Measurements from ENCODE around the gene CDH9.
A peak's percentile ranks its signal among the peaks of the same experiment; 100 is the strongest.

The CDH9 gene, protein sequence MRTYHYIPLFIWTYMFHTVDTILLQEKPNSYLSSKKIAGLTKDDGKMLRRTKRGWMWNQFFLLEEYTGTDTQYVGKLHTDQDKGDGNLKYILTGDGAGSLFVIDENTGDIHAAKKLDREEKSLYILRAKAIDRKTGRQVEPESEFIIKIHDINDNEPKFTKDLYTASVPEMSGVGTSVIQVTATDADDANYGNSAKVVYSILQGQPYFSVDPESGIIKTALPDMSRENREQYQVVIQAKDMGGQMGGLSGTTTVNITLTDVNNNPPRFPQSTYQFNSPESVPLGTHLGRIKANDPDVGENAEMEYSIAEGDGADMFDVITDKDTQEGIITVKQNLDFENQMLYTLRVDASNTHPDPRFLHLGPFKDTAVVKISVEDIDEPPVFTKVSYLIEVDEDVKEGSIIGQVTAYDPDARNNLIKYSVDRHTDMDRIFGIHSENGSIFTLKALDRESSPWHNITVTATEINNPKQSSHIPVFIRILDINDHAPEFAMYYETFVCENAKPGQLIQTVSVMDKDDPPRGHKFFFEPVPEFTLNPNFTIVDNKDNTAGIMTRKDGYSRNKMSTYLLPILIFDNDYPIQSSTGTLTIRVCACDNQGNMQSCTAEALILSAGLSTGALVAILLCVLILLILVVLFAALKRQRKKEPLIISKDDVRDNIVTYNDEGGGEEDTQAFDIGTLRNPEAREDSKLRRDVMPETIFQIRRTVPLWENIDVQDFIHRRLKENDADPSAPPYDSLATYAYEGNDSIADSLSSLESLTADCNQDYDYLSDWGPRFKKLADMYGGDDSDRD

GRCh38 chr5:27038476-27038875, at the start of gene CDH9:
TSS of gene CDH9 (minus strand) at chr5:27038586. CDS start at chr5:26988333, 50,253 bp downstream.
- peak; percentile 45 for DNase-seq

DNA sequence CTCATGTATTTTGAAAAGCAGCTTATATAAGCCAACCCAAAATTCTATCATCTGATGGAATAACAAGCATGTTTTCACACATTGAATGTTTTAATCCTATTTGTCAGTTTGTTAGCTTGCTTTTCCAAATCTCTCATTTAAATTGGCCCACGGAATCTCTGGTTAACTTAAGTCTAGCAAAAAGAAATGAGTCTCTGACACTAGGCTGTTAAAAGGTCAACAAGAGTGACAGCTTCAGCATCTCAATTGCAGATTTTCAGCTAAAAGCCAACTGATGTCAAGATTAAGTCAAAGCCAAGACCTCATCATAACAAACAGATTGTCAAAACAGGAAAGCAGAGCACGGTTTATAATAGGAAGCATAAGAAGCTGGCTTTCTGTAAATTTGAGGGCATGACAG, 49.4 kb upstream of the CDH9 start:
- DNase-seq, result no peak

GRCh38 chr5:27083449-27084415, 45.3 kb upstream of the CDH9 start:
- no peak for DNase-seq

DNA sequence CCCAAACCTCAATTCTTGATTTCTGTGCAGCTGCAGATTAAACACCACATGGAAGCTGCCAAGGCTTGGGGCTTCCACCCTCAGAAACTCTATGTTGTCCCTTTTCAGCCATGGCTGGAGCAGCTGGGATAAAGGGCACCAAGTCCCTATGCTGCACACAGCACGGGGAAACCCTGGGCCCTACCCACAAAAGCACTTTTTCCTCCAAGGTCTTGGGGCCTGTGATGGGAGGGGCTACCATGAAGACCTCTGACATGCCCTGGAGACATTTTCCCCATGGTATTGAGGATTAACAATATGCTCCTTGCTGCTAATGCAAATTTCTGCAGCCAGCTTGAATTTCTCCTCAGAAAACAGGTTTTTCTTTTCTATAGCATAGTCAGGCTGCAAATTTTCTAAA, 41.8 kb upstream of the CDH9 start:
- DNase-seq, result no peak

DNA sequence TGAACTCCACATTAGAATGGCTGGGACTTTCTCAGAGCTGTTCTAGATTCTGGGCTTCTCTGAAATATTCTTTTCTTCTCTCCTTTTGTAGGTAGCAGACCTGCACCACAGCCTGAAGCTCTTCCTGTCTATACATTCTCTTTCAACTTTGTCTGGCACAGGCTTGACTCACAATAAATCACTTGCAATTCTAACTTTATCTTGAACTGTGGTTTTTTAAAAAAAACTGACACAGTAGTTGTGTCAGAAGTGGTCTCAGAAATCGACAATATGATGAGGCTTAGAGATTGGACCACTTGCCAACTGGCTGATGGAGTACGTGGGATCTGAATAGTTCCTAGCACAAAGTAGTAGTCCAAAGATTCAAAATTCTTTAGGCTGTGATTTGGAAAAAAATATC, 24.1 kb upstream of the CDH9 start:
- no peak for DNase-seq

DNA sequence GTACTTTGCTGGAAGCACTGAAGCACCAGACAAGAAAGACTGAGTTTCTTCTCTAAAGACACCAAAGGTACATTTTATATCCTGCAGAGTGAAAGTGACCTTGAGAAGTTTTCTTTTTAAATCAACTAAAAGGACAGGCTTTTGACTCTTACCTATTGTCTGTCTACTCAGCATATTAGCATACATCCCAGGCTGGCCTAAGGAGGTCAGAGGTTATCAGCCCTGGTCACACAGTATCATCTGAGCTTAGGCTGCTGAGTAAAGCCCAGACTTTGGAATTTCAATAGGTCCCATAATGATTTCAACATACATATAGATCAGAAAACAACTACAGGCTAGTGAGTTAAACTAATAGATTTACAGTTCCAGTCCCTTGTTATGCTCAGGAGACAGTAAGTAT, 10.1 kb upstream of the CDH9 start:
- no peak for DNase-seq

DNA sequence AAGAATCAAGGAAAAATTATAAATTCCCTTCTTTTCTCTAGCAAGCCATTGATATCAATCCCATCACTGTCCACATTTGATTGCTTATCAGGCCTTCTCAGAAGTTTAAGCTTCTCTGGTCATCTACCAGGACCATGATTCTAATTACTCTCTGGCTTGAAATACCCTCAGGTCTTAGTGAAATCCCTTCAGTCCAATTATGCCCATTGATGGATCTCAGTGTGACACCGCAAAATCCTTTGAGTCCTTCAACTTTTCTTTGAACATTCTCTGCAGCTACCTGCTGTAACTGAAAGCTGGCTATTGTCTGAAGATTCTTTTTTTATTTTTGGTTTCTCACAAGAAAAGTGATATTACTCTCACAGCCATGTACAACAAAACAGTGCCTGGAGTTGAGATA, 3.0 kb upstream of the CDH9 start:
- DNase-seq, result no peak

DNA sequence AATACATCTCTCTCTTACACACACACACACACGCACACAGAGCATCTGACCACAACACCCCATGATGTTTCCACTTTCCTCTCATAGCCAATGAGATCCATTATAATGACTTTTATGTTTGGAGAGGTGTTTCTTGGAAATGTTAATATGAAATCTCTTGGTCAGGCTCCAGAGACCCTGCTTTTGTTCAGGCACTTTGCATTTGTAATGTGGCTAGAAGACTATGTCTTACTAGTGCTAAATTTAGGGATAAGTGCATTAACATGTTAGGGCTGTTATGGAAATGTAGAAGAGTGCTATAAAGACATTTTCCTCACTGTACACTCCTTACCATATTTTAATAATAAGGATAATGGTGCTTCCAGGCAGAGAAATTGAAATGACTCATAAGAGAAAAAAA, 3.8 kb downstream of the CDH9 start:
- no peak for DNase-seq

GRCh38 chr5:27026801-27027200, 11.6 kb downstream of the CDH9 start:
- no peak for DNase-seq

GRCh38 chr5:27026063-27026462, 12.3 kb downstream of the CDH9 start:
- DNase-seq, result no peak

- DNase-seq, result no peak
Observed at GRCh38 chr5:27021471-27021870, 16.9 kb downstream of the CDH9 start.

DNA sequence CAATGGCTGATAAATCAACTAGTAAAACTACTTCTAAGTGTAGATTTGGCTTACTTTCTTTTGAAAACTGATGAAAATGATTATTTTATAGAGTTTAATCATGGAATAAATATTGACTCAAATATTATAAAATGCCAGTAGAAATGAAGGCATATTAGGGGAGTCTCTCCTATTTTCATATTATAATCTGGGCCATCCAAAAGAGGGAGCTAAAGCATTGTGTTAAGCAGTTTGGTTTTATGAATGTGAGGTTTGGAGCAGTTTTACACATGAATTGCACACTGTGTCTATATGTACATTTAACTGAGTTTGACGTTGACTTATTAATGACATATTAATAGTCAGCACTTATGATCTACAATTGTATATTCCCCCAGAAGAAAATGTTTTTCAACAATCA, 17.4 kb downstream of the CDH9 start:
- no peak for DNase-seq

DNA sequence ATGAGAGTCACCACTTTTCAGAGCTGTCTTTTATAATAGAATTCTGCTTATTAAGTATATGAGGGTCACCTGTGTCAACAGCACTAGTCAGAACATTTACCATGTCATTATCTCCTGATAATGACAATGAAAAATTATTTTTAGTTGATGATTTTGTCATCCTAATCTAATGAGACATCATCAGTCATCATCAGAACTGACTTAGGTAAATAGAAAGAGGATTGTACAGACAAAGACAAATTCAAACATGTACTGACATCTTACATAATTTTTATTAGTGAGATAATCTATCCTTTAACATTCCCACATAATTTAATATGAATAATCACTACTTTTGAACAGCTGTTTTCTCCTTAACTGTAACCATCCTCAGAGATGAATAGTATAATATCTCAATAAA, 22.6 kb downstream of the CDH9 start:
- no peak for DNase-seq

GRCh38 chr5:27011274-27011673, 27.1 kb downstream of the CDH9 start:
- DNase-seq, result no peak

DNA sequence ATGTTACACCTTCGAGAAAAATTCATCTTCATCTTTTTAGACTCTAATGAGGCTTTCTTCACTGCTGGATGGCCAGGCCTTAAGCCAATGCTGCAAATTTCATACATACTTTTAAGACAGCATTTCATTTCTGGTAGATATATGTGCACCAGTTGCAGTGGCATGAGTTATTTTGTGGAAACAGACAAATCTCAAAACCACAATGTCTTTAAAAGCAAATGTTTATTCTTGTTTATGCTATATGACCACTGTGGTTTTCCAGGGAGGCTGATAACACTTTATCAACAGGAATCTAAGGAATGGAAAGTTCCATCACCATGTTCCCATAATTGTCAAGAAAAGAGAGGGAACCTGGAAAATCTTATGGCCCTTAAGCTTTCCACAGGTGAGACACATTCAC, 27.7 kb downstream of the CDH9 start:
- DNase-seq, result no peak

DNA sequence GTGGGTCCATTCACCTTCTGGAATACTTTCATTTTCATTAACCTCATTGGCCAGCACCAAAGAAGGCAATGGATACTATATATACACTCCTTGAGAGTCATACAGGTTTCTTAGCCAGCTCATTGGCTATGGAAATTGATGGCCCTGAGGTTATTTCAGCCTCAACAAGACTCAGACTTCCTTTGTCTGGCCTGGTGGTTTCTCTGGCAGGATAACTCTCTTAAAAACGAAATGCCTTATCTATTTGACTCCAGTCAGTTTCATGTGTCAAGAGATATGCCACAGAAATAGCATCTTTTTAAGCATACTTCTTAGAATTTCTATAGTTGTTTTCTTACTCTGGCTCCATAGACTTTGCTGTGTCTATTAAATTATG, 28.9 kb downstream of the CDH9 start:
- DNase-seq, result no peak

DNA sequence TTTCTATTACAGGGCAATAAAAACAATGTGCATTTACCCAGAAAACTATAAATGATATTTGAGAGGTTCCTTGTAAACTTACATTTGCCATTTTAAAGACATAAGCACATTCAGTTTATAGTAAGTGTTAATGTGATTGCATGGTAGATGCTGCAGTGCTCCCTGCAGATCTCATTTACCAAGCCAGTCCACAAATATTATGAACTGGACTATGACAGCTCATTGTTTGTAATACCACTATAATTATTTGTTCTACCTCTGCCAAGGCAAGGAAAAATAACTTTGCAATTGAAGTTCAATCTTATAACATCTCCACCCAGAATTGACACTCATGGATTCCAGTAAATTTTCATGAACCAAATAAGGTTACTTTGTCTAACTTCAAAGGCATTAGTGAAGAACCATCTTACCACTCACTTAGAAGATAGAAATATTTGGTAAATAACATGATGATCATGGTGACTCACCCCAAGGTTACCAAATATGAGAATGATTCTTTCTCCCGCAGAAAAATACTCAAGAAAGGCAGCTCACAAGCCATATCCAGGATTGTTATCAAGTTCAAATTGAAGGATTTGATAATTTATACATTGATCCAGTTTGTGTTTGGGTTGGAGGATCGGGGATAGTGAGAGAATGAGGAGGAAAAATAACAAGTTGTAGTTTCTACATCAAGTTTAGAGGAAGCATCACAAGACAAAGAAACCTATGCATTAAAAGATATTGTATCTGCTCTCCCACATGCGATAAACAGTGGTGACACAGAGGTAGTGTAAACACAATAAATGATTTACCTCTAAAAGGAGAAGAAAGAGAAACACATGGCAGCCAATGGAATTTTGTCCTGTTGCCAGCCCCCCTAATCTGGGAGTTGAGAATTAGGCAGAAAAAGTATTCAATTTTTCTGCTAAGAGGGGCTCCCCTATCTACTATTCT, 29.5 kb downstream of the CDH9 start:
- DNase-seq, result no peak

DNA sequence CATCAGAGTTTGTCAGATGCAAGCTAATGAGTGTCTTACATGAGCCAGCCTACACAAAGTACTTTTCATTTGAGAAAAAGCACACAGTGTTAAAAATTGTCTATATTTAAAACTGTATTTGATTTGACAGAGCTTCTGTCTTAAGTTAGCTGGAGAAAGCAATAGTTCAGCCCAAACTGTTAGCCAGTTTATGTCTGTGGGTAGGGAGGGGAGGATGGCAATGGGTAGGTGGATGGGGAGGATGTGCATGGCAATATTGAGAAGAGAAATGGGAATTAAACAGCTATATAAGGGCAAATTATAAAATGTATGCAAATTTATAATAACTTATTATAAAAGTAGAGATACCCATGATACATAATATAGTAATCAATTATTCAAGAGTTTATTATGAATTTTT, 31.3 kb downstream of the CDH9 start:
- no peak for DNase-seq

- DNase-seq, result no peak
Observed at GRCh38 chr5:26986985-26987384, 51.4 kb downstream of the CDH9 start.

- DNase-seq, result no peak
Observed at GRCh38 chr5:26981750-26982149, 56.6 kb downstream of the CDH9 start.

DNA sequence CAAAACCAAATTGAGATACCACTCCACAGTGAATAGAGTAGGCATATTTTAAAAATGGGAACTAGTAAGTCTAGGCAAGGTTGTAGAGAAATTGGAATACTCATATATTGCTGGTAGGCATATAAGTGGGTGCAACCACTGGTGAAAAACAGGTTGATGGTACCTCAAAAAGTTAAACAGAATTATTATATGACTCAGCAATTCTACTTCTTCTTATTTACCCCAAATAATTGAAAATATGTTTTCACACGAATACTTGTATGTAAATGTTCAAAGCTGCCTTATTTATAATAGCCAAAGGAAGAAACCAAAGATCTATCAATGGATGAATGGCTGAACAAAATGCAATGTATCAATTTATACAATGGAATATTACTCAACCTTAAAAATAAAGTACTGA, 79.1 kb downstream of the CDH9 start:
- no peak for DNase-seq

- no peak for DNase-seq
Observed at GRCh38 chr5:26955161-26955560, 83.2 kb downstream of the CDH9 start.

Data from retina (tissue), 1 donor.